HepG2 (cell line): Measurements from ENCODE around the gene RBM15B. TPM values are rescaled to one million over a fixed set of nuclear protein-coding genes. Genes with fewer than 3 reads are reported as not detected.

Source experiments
- AGO2 ChIP-seq: fragments of 200-400 bp; formaldehyde crosslinking; optimal IDR thresholded peaks from 2 replicates; pipeline ENCODE3; 2017; ENCODE audit warnings: mild to moderate bottlenecking, low read depth, low read length, moderate library complexity
- ETV6 ChIP-seq: sonication (generic); formaldehyde crosslinking; conservative IDR thresholded peaks from 2 replicates; pipeline ENCODE4 v1.4.0; 2020; ENCODE audit warnings: missing genetic modification reagents
- GATAD1 ChIP-seq: IDR thresholded peaks from 2 replicates; pipeline ENCODE4 v1.6.1; 2016; ENCODE audit warnings: missing genetic modification reagents, missing compliant biosample characterization
- GTF3A ChIP-seq: sonication (generic); formaldehyde crosslinking; conservative IDR thresholded peaks from 2 replicates; pipeline ENCODE4 v1.4.0; 2020; ENCODE audit warnings: mild to moderate bottlenecking, missing genetic modification reagents
- HNRNPL ChIP-seq: fragments of 200-400 bp; formaldehyde crosslinking; IDR thresholded peaks from 2 replicates; pipeline ENCODE4 v1.6.1; 2017; ENCODE audit warnings: mild to moderate bottlenecking, low read depth, low read length
- MXD4 ChIP-seq: IDR thresholded peaks from 2 replicates; pipeline ENCODE4 v1.6.1; 2016; ENCODE audit warnings: mild to moderate bottlenecking, missing biosample characterization, missing genetic modification reagents
- PAXIP1 ChIP-seq: sonication (generic); formaldehyde crosslinking; conservative IDR thresholded peaks from 2 replicates; pipeline ENCODE4 v1.4.0; 2020; ENCODE audit warnings: mild to moderate bottlenecking, missing genetic modification reagents, moderate library complexity
- REPIN1 ChIP-seq: sonication (generic); formaldehyde crosslinking; IDR thresholded peaks from 2 replicates; pipeline ENCODE4 v1.8.0; 2022; ENCODE audit warnings: missing genetic modification reagents, low read depth, mild to moderate bottlenecking, borderline replicate concordance
- TCF7L2 ChIP-seq: IDR thresholded peaks from 2 replicates; pipeline ENCODE4 v1.6.1; 2011; ENCODE audit warnings: mild to moderate bottlenecking, low read depth, low read length, moderate library complexity
- THAP8 ChIP-seq: sonication (generic); formaldehyde crosslinking; IDR thresholded peaks from 2 replicates; pipeline ENCODE4 v1.5.1; 2020; ENCODE audit warnings: missing genetic modification reagents, mild to moderate bottlenecking, borderline replicate concordance
- UBTF ChIP-seq: sonication (generic); formaldehyde crosslinking; IDR thresholded peaks from 2 replicates; pipeline ENCODE4 v1.4.0; 2020; ENCODE audit warnings: mild to moderate bottlenecking, missing genetic modification reagents
- ZBTB14 ChIP-seq: sonication (generic); formaldehyde crosslinking; IDR thresholded peaks from 2 replicates; pipeline ENCODE4 v1.4.0; 2020; ENCODE audit warnings: missing genetic modification reagents
- ZBTB34 ChIP-seq: sonication (generic); formaldehyde crosslinking; IDR thresholded peaks from 2 replicates; pipeline ENCODE4 v1.8.0; 2022; ENCODE audit warnings: mild to moderate bottlenecking, missing genetic modification reagents
- ZFX ChIP-seq: sonication (generic); formaldehyde crosslinking; IDR thresholded peaks from 2 replicates; pipeline ENCODE4 v1.4.0; 2020; ENCODE audit warnings: mild to moderate bottlenecking, low read depth, missing genetic modification reagents, moderate library complexity
- ZNF569 ChIP-seq: sonication (generic); formaldehyde crosslinking; IDR thresholded peaks from 2 replicates; pipeline ENCODE4 v1.5.0; 2020; ENCODE audit warnings: mild to moderate bottlenecking, missing genetic modification reagents, moderate library complexity, borderline replicate concordance
- ZNF629 ChIP-seq: sonication (generic); formaldehyde crosslinking; conservative IDR thresholded peaks from 2 replicates; pipeline ENCODE4 v1.5.0; 2020; ENCODE audit warnings: missing genetic modification reagents
- ZNF639 ChIP-seq: conservative IDR thresholded peaks from 2 replicates; pipeline ENCODE4 v1.6.1; 2018; ENCODE audit warnings: missing genetic modification reagents
- ZNF652 ChIP-seq: IDR thresholded peaks from 2 replicates; pipeline ENCODE4 v1.6.1; 2016; ENCODE audit warnings: low read depth, borderline replicate concordance
- ZNF720 ChIP-seq: sonication (generic); formaldehyde crosslinking; IDR thresholded peaks from 2 replicates; pipeline ENCODE4 v1.4.0; 2020; ENCODE audit warnings: missing genetic modification reagents
- ZNF792 ChIP-seq: IDR thresholded peaks from 2 replicates; pipeline ENCODE4 v1.6.1; 2016
- polyA plus RNA-seq, 8 experiments: library from polyadenylated mRNA; depleted of rRNA in 3 of 8; stranded (reverse) in 7 of 8; unstranded in 1 of 8; fragments of >200 nt; fragmentation: Illumina TruSeq in 4 of 8; extraction: Trizol in 4 of 8; gene quantifications; 2 replicates each; pipeline versions ENCODE4 v1.2.1 to v1.2.3, GENCODE V29; 2011 to 2016; ENCODE audit warnings: low read depth in 4 of 8, missing spikeins in 1 of 8, mixed read lengths in 1 of 8; ENCODE audit not compliant: insufficient read depth in 1 of 8
- total RNA-seq, 5 experiments: library from RNA; depleted of rRNA; stranded (reverse); fragments of >200 nt; fragmentation: Illumina TruSeq; extraction: Trizol; gene quantifications; 2 replicates each; pipeline ENCODE4 v1.2.3, GENCODE V29; 2016; ENCODE audit warnings: low read depth in 1 of 5

Gene RBM15B
- total and polyA plus RNA-seq, 2 of the 13 experiments (the other 11 are each of a cell fraction or from before 2014, with no cell fraction given): 8.2 to 19.3 TPM

GRCh38 chr3:51391075-51391565, at the start of gene RBM15B (continued):
- TF ChIP-seq ZNF639 (peak; percentile 47; the same call in 1 of the 2 replicates), PAXIP1 (CRISPR knock-in tag) (peak; percentile 43), HNRNPL (0 out of 2 replicates have a peak, but pooled peaks have one; percentile 42), ZBTB14 (CRISPR knock-in tag) (no peak), GTF3A (no peak), MXD4 (peak; percentile 84; the same call in 1 of the 2 replicates), THAP8 (no peak), ZNF569 (CRISPR knock-in tag) (no peak), TCF7L2 (no peak), ZNF720 (no peak), ETV6 (CRISPR knock-in tag) (no peak), ZNF629 (CRISPR knock-in tag) (no peak), ZFX (CRISPR knock-in tag) (peak; percentile 92), AGO2 (peak; percentile 59), GATAD1 (CRISPR knock-in tag) (peak; percentile 93), UBTF (CRISPR knock-in tag) (peak; percentile 37; the same call in 1 of the 2 replicates), REPIN1 (CRISPR knock-in tag) (peak; percentile 90), ZNF792 (peak; percentile 60; the same call in 1 of the 2 replicates), ZNF652 (peak; percentile 93), ZBTB34 (CRISPR knock-in tag) (no peak; the same call in 1 of the 2 replicates)
